Trophoblast cell (in vitro differentiated cells and primary cell): Measurements from ENCODE around the gene OR2T33.
"Not testable (repeated sequence)": the region's sequence is repeated elsewhere in the genome, so short reads cannot be mapped to it uniquely, and the experiment has no call there.

Source experiments
- DNase-seq, 2 donors: peaks; one replicate each; pipeline ENCODE4 v3.0.0-alpha.2; 2016
- H2AFZ ChIP-seq: 2 replicates; pipeline ENCODE4 v1.6.1; 2013; ENCODE audit warnings: low read length, moderate library complexity, mild to moderate bottlenecking; ENCODE audit not compliant: insufficient read depth, poor library complexity
- H2AK5ac ChIP-seq: 2 replicates; pipeline ENCODE4 v1.6.1; 2013; ENCODE audit warnings: mild to moderate bottlenecking, low read length
- H2BK120ac ChIP-seq: 2 replicates; pipeline ENCODE4 v1.6.1; 2013; ENCODE audit warnings: low read length, mild to moderate bottlenecking, moderate library complexity; ENCODE audit not compliant: insufficient read depth, poor library complexity
- H2BK12ac ChIP-seq: 2 replicates; pipeline ENCODE4 v1.6.1; 2013; ENCODE audit warnings: mild to moderate bottlenecking, low read length, moderate library complexity
- H2BK5ac ChIP-seq: 2 replicates; pipeline ENCODE4 v1.6.1; 2013; ENCODE audit warnings: low read length, low read depth, moderate library complexity, mild to moderate bottlenecking; ENCODE audit not compliant: poor library complexity
- H3K14ac ChIP-seq: 2 replicates; pipeline ENCODE4 v1.6.1; 2013; ENCODE audit warnings: mild to moderate bottlenecking, low read length
- H3K18ac ChIP-seq: 2 replicates; pipeline ENCODE4 v1.6.1; 2013; ENCODE audit warnings: mild to moderate bottlenecking, low read length
- H3K23ac ChIP-seq: 2 replicates; pipeline ENCODE4 v1.6.1; 2013; ENCODE audit warnings: low read length
- H3K27ac ChIP-seq: 2 replicates; pipeline ENCODE4 v1.5.1; 2013; ENCODE audit warnings: low read depth, mild to moderate bottlenecking, inconsistent platforms, low read length, moderate library complexity
- H3K27me3 ChIP-seq: 2 replicates; pipeline ENCODE4 v1.6.1; 2013; ENCODE audit warnings: inconsistent platforms, mild to moderate bottlenecking, low read length, moderate library complexity; ENCODE audit not compliant: insufficient read depth
- H3K36me3 ChIP-seq, 2 experiments: 1 replicate in 1 of 2; 2 replicates in 1 of 2; pipeline ENCODE4 v1.6.1; 2013; ENCODE audit warnings: low read length in 2 of 2, mild to moderate bottlenecking in 2 of 2, moderate library complexity in 1 of 2; ENCODE audit not compliant: insufficient read depth in 2 of 2, control insufficient read depth in 1 of 2
- H3K4ac ChIP-seq: 2 replicates; pipeline ENCODE4 v1.6.1; 2013; ENCODE audit warnings: low read depth, mild to moderate bottlenecking, low read length, moderate library complexity
- H3K4me1 ChIP-seq, 2 experiments: 1 replicate in 1 of 2; 2 replicates in 1 of 2; pipeline ENCODE4 v1.6.1; 2013; ENCODE audit warnings: low read length in 2 of 2, mild to moderate bottlenecking in 2 of 2, moderate library complexity in 1 of 2; ENCODE audit not compliant: insufficient read depth in 2 of 2, control insufficient read depth in 1 of 2
- H3K4me2 ChIP-seq: 2 replicates; pipeline ENCODE4 v1.6.1; 2013; ENCODE audit warnings: inconsistent platforms, mild to moderate bottlenecking, low read length, moderate library complexity
- H3K4me3 ChIP-seq: 2 replicates; pipeline ENCODE4 v1.5.1; 2013; ENCODE audit warnings: mild to moderate bottlenecking, low read depth, low read length, inconsistent platforms
- H3K79me1 ChIP-seq: one replicate; pipeline ENCODE4 v1.6.1; 2013; ENCODE audit warnings: low read length
- H3K79me2 ChIP-seq: 2 replicates; pipeline ENCODE4 v1.6.1; 2013; ENCODE audit warnings: low read length, mild to moderate bottlenecking; ENCODE audit not compliant: control insufficient read depth, insufficient read depth, poor library complexity
- H3K9ac ChIP-seq: 2 replicates; pipeline ENCODE4 v1.6.1; 2013; ENCODE audit warnings: mild to moderate bottlenecking, low read length
- H3K9me3 ChIP-seq: 2 replicates; pipeline ENCODE4 v1.6.1; 2013; ENCODE audit warnings: low read depth, mild to moderate bottlenecking, control low read depth, inconsistent platforms, low read length; ENCODE audit not compliant: insufficient read depth
- H4K12ac ChIP-seq: 2 replicates; pipeline ENCODE4 v1.6.1; 2013; ENCODE audit warnings: low read depth, mild to moderate bottlenecking, low read length, moderate library complexity
- H4K8ac ChIP-seq: 2 replicates; pipeline ENCODE4 v1.6.1; 2013; ENCODE audit warnings: low read depth, mild to moderate bottlenecking, low read length, moderate library complexity
- H4K91ac ChIP-seq: one replicate; pipeline ENCODE4 v1.6.1; 2013; ENCODE audit warnings: low read depth, mild to moderate bottlenecking, low read length, moderate library complexity
- WGBS: extraction: QIAGEN DNeasy Blood & Tissue Kit; methylation state at CpG from one replicate; pipeline ENCODE4 v1.1.7; 2013; ENCODE audit warnings: missing lambda C conversion rate; ENCODE audit not compliant: insufficient read length, insufficient coverage; ENCODE audit errors: extremely low coverage; 5-methylcytosine and 5-hydroxymethylcytosine counted together

Gene OR2T33

DNA sequence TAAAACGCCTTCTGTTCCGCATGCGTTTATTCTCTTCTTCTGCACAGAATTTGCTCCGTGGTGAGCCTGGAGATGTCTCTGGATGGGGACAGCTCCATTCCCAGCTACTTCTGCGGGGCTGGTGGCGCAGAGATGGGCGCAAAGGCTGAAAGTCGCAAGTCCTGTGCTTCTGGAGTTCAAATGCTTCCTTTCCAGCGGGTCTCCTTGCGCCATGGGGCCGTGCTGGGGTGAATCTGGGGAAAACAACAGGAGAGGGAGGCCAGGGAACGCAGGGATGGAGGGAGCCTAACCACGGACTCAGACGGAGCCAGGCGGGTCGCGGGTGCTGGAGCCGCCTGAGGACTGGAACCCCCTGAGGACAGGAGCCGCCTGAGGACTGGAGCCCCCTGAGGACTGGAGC is 28.3 kb upstream of the OR2T33 start:
- Histone ChIP-seq H3K36me3 (no peaks in the 10 kb centered on the region), H3K23ac (no peak overlapping the region), H2AK5ac (no peak overlapping the region), H4K12ac (no peak overlapping the region), H3K4me3 (no peak overlapping the region), H2AFZ (no peak overlapping the region), H3K14ac (no peak overlapping the region), H4K91ac (no peak overlapping the region), H4K8ac (no peak overlapping the region), H3K27ac (no peak overlapping the region), H3K9ac (no peak overlapping the region), H3K79me1 (no peaks in the 10 kb centered on the region), H2BK5ac (no peak overlapping the region), H3K9me3 (peaks cover 10% of the 10 kb centered on the region), H3K79me2 (no peaks in the 10 kb centered on the region), H3K18ac (no peak overlapping the region), H3K27me3 (no peaks in the 10 kb centered on the region), H3K4me1 (no peaks in the 10 kb centered on the region), H3K4me2 (no peak overlapping the region), H2BK120ac (no peak overlapping the region), H2BK12ac (no peak overlapping the region), H3K4ac (no peak overlapping the region)
- WGBS, result no CpG with 5 or more reads among the region's 19 CpGs
- DNase-seq, result no peak

DNA sequence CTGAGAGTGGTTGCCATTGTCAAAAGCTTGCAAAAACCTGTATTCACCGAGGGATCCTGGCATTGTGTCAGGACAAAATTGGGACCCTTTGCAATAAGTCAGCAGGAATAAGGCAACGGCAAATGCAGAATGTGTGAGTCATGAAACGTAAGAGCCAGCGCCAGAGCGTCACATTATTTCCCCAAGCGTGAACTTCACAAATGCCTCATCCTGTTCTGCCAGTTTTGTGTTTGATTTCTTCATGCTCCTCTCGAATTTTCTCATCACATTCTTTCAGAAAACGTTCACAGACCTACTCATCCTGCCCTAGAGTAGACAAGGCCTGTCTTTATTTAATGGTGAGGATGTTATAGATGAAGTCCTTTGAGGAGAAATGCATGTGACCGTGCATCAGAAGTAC is 27.9 kb upstream of the OR2T33 start:
- not testable (repeated sequence) for H3K27ac ChIP-seq, H3K27me3 ChIP-seq, H3K14ac ChIP-seq, H3K18ac ChIP-seq, H3K4me1 ChIP-seq, H2BK12ac ChIP-seq, H4K91ac ChIP-seq, H4K8ac ChIP-seq, H2BK120ac ChIP-seq, H3K4me2 ChIP-seq, H2BK5ac ChIP-seq, H3K79me1 ChIP-seq, H2AK5ac ChIP-seq, H3K4ac ChIP-seq, H3K9me3 ChIP-seq, H3K36me3 ChIP-seq, H3K4me3 ChIP-seq, H3K23ac ChIP-seq, H2AFZ ChIP-seq, H3K79me2 ChIP-seq, H3K9ac ChIP-seq, H4K12ac ChIP-seq
- WGBS, result no CpG with 5 or more reads among the region's 9 CpGs
- peak in 1 of 2 donors; percentile 1 for DNase-seq

DNA sequence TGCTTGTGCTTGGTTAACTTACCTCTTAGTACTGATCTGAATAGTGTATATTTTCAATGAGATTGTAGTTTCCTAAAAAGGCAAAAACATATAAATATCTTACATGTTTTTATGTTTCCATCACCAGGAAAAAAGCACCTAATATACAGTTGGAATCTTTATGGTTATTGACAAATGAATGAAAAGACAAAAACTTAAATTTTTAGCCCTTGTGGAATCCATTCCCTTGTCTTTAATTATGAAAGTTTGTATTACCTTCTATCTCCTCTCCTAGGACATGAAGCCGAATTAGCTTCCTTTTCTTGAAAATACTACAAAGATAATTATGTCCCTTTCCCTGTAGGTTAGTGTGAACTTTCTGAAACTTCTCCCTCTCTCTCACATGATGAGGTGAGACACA is 25.5 kb upstream of the OR2T33 start, which contains the start of gene OR2T12:
Gene OR2T12 (minus strand): TSS at position 101 of the 400 bp plus-strand sequence. CDS start 7,846 bp downstream, outside the sequence.
- H3K4me3 ChIP-seq, result no peak within 1 kb of the TSS
- H3K79me1 ChIP-seq, result no peaks in the 10 kb centered on the region
- DNase-seq, result no peak
- no peak within 1 kb of the TSS for H3K4me2 ChIP-seq
- H2AK5ac ChIP-seq, result no peak within 1 kb of the TSS
- H3K36me3 ChIP-seq, result no peaks in the 10 kb centered on the region
- H3K14ac ChIP-seq, result no peak within 1 kb of the TSS
- H3K9me3 ChIP-seq, result peaks cover 8% of the 10 kb centered on the region
- no peak within 1 kb of the TSS for H3K27ac ChIP-seq
- WGBS, result no CpG with 5 or more reads among the region's 1 CpG
- H3K23ac ChIP-seq, result no peak within 1 kb of the TSS
- H4K91ac ChIP-seq, result no peak within 1 kb of the TSS
- no peak within 1 kb of the TSS for H3K18ac ChIP-seq
- H3K9ac ChIP-seq, result no peak within 1 kb of the TSS
- H4K8ac ChIP-seq, result no peak within 1 kb of the TSS
- no peaks in the 10 kb centered on the region for H3K27me3 ChIP-seq
- no peak within 1 kb of the TSS for H3K4ac ChIP-seq
- no peak within 1 kb of the TSS for H2BK120ac ChIP-seq
- no peak within 1 kb of the TSS for H2BK5ac ChIP-seq
- no peak within 1 kb of the TSS for H4K12ac ChIP-seq
- H3K4me1 ChIP-seq, result no peaks in the 10 kb centered on the region
- H2BK12ac ChIP-seq, result no peak within 1 kb of the TSS
- H2AFZ ChIP-seq, result no peak within 1 kb of the TSS
- H3K79me2 ChIP-seq, result no peaks in the 10 kb centered on the region

DNA sequence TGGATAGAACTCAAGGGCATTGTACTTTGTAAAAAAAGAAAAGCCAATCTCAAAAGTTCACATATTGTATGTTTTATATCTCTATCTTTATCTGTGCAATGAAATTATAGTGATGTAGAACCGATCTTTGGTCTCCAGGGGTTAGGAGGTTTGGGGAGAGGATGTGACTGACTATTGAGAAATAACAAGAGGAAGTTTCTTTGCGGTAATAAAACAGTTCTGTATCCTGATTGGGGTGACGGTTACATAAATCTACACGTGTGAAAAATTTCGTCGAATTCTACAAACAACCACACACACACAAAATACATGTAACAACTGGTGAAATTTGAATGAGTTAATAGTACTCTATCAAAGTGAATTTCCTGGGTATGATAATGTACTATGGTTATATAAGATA is 10.6 kb upstream of the OR2T33 start:
- Histone ChIP-seq H4K12ac (no peak overlapping the region), H2BK12ac (no peak overlapping the region), H3K4me2 (no peak overlapping the region), H3K4ac (no peak overlapping the region), H2AFZ (no peak overlapping the region), H3K18ac (no peak overlapping the region), H4K91ac (no peak overlapping the region), H2AK5ac (no peak overlapping the region), H3K14ac (no peak overlapping the region), H3K4me3 (no peak overlapping the region), H2BK5ac (no peak overlapping the region), H3K79me2 (no peaks in the 10 kb centered on the region), H4K8ac (no peak overlapping the region), H3K4me1 (no peaks in the 10 kb centered on the region), H3K27ac (no peak overlapping the region), H3K36me3 (no peaks in the 10 kb centered on the region), H2BK120ac (no peak overlapping the region), H3K23ac (no peak overlapping the region), H3K79me1 (no peaks in the 10 kb centered on the region), H3K9ac (no peak overlapping the region), H3K9me3 (peaks cover 1% of the 10 kb centered on the region), H3K27me3 (no peaks in the 10 kb centered on the region)
- WGBS, result no CpG with 5 or more reads among the region's 6 CpGs
- no peak for DNase-seq
